OCI-LY3 (cell line): Measurements from ENCODE around the gene POLN.

Experiments used
- H2AFZ ChIP-seq: fragments of 200-600, 300-600 bp; shearing (Covaris generic); 2 replicates; pipeline ENCODE4 v1.6.0; 2014; ENCODE audit warnings: antibody characterized with exemption, low read depth, low read length
- H3K27ac ChIP-seq: fragments of 200-600, 300-600 bp; sonication (generic); 2 replicates; pipeline ENCODE4 v1.5.1; 2014; ENCODE audit warnings: mild to moderate bottlenecking, low read length, moderate library complexity, mixed read lengths
- H3K27me3 ChIP-seq: fragments of 200-600, 300-600 bp; sonication (generic); 2 replicates; pipeline ENCODE4 v1.6.1; 2014; ENCODE audit warnings: low read depth, low read length, mixed read lengths
- H3K36me3 ChIP-seq: fragments of 200-600, 300-600 bp; sonication (generic); replicated peaks from 2 replicates; pipeline ENCODE3; 2014; ENCODE audit warnings: low read depth, low read length, mixed read lengths
- H3K4me1 ChIP-seq: fragments of 300-600, 200-600 bp; sonication (generic); 2 replicates; pipeline ENCODE4 v1.6.1; 2014; ENCODE audit warnings: low read length, mixed read lengths
- H3K4me2 ChIP-seq: fragments of 200-600, 300-600 bp; sonication (generic); 2 replicates; pipeline ENCODE4 v1.6.1; 2014; ENCODE audit warnings: low read length, mixed read lengths
- H3K4me3 ChIP-seq: fragments of 300-600, 200-600 bp; sonication (generic); 2 replicates; pipeline ENCODE4 v1.5.1; 2014; ENCODE audit warnings: antibody characterized with exemption, mild to moderate bottlenecking, low read length, moderate library complexity
- H3K79me2 ChIP-seq: fragments of 300-600, 200-600 bp; shearing (Covaris generic); 2 replicates; pipeline ENCODE4 v1.6.1; 2014; ENCODE audit warnings: mild to moderate bottlenecking, low read length, mixed read lengths
- H3K9ac ChIP-seq: fragments of 300-600, 200-600 bp; shearing (Covaris generic); 2 replicates; pipeline ENCODE4 v1.6.0; 2014; ENCODE audit warnings: mild to moderate bottlenecking, low read length, moderate library complexity
- H3K9me3 ChIP-seq: fragments of 200-600, 300-600 bp; shearing (Covaris generic); 2 replicates; pipeline ENCODE4 v1.6.1; 2014; ENCODE audit warnings: low read length, mixed read lengths; ENCODE audit not compliant: insufficient read depth
- H4K20me1 ChIP-seq: fragments of 200-600, 300-600 bp; sonication (generic); 2 replicates; pipeline ENCODE4 v1.6.1; 2016; ENCODE audit warnings: low read length, mixed read lengths; ENCODE audit not compliant: insufficient read depth
- EZH2phosphoT487 ChIP-seq: fragments of 200-600 bp; shearing (Covaris generic); IDR thresholded peaks from 2 replicates; pipeline ENCODE4 v1.6.1; 2018; ENCODE audit warnings: antibody characterized with exemption, mixed run types, low read depth
- TF ChIP-seq, protein P1 (sequence below): fragments of 200-600, 300-600 bp; sonication (generic); IDR thresholded peaks from 2 replicates; pipeline ENCODE4 v1.5.1; 2014; ENCODE audit warnings: antibody characterized with exemption, low read length, low read depth

Gene POLN

DNA sequence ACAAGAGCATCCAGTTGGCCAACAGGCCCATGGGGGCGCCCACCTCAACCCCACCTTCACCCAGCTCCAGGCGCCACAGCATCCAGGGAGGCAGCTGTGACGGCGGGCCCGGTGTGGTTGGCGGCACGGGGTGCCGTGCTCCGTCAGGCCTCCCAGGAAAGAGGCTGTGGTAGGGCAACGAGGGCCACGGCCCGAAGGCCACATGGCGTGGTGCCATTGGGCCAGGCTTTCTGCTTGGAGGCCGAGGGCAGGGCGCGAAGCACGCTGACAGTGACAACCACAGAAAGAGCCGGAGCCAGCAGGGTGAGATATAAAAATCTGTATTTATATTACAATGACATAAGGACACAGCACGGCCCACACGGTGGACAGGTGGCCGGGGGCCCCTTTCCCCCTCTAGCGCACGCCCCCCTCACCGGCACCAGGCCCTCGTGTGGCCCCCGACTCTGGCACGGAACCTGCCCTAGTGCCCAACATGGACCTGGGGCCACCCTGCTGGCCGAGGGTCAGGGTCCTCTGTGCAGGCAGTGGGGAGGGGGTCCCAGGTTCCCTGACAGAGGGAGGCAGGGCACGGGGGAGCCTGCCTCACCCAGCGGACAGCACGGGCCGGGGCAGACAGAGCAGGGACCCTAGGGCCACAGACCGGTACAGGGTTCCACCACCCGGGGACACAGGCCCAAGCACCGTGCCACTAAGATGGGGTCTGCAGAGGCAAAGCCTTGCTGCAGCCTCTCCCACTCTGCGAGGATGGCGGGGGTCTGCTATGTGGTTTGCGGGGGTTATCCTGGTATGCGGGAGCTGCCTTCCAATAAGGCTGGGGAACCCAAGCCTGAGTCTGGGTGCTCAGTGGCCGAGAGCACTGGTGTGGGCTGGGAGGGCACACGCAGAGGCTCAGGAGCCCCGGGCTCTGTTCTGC, 5.5 kb upstream of the POLN start:
- Histone ChIP-seq H3K4me2 (no peak overlapping the region), H3K36me3 (no peaks in the 10 kb centered on the region), H3K9me3 (no peaks in the 10 kb centered on the region), H3K9ac (no peak overlapping the region), H4K20me1 (no peaks in the 10 kb centered on the region), H3K27ac (no peak overlapping the region), H3K79me2 (no peaks in the 10 kb centered on the region), H3K4me3 (no peak overlapping the region), H3K27me3 (no peaks in the 10 kb centered on the region), H3K4me1 (peaks cover 12% of the 10 kb centered on the region), H2AFZ (no peak overlapping the region)
- no peak for TF ChIP-seq EZH2phosphoT487
- TF ChIP-seq, protein P1, sequence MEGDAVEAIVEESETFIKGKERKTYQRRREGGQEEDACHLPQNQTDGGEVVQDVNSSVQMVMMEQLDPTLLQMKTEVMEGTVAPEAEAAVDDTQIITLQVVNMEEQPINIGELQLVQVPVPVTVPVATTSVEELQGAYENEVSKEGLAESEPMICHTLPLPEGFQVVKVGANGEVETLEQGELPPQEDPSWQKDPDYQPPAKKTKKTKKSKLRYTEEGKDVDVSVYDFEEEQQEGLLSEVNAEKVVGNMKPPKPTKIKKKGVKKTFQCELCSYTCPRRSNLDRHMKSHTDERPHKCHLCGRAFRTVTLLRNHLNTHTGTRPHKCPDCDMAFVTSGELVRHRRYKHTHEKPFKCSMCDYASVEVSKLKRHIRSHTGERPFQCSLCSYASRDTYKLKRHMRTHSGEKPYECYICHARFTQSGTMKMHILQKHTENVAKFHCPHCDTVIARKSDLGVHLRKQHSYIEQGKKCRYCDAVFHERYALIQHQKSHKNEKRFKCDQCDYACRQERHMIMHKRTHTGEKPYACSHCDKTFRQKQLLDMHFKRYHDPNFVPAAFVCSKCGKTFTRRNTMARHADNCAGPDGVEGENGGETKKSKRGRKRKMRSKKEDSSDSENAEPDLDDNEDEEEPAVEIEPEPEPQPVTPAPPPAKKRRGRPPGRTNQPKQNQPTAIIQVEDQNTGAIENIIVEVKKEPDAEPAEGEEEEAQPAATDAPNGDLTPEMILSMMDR, result no peak

DNA sequence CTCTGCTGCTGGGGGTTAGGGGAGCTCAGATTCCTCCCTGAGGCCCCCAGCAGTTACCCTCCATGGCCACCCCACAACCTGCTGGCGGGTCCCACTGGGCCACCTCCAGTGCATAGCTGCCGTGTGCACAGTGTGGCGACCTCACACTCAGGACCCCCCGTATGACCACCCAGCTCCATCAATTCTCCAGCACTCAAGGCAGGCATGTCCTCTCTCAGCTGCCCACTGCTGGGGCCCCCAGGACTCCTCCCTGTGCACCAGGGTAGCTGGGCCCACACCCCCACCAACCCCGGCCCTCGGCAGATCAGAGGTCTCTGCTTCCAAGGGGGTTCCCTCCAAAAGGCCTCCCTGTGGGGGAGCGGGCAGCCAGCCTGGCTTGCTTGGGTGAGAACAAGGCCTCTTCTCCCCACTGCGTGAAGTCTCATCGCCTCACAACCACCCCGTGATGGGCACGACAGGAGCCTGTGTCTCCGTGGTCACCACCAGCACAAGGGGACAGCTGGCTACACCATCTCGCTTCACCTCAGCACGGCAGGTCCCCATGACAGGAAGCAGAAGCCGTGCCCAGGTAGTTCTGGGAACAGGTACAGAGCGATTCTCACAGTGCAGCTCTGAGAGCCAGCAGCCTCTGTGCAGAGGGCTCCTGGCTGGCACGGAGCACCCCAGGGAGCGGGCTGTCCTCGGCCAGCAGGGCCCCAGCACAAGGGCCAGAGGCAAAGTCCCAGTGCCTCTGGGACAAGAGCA, 4.6 kb upstream of the POLN start:
- H3K4me3 ChIP-seq, result no peak overlapping the region
- H3K4me1 ChIP-seq, result peaks cover 12% of the 10 kb centered on the region
- no peaks in the 10 kb centered on the region for H3K9me3 ChIP-seq
- no peaks in the 10 kb centered on the region for H3K27me3 ChIP-seq
- no peaks in the 10 kb centered on the region for H3K36me3 ChIP-seq
- no peak overlapping the region for H3K4me2 ChIP-seq
- no peak overlapping the region for H3K9ac ChIP-seq
- H2AFZ ChIP-seq, result no peak overlapping the region
- no peaks in the 10 kb centered on the region for H4K20me1 ChIP-seq
- TF ChIP-seq, protein P1, result no peak
- no peak for TF ChIP-seq EZH2phosphoT487
- no peak overlapping the region for H3K27ac ChIP-seq
- peaks cover 3% of the 10 kb centered on the region for H3K79me2 ChIP-seq

DNA sequence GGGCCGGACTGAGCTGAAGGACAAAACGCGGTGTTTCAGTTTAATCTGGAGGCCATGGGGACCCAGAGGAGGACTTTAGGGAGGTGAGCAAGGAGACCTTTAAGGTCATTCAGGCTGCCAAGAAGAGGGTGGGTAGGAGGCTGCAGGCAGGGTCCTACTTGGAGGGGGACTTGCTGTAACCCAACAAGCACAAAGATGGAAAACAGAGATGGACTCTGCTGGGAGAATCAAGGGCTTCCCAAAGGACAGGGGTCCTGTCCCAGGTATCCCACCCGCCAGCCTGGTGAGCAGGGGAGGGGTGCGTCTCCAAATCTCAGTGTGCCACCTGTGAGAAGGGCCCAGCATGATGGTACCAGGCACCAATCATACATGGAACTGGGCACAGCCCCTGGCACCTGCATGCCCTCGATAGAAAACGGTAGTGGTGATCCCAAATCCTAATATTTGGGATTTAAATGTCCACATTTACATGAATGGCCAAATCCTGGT, 3.9 kb upstream of the POLN start:
- Histone ChIP-seq H3K4me3 (no peak overlapping the region), H4K20me1 (peaks cover 4% of the 10 kb centered on the region), H3K9ac (no peak overlapping the region), H3K4me1 (peaks cover 14% of the 10 kb centered on the region), H3K4me2 (no peak overlapping the region), H3K36me3 (no peaks in the 10 kb centered on the region), H2AFZ (no peak overlapping the region), H3K27ac (no peak overlapping the region), H3K9me3 (no peaks in the 10 kb centered on the region), H3K79me2 (peaks cover 10% of the 10 kb centered on the region), H3K27me3 (no peaks in the 10 kb centered on the region)
- TF ChIP-seq, protein P1, result no peak
- no peak for TF ChIP-seq EZH2phosphoT487
